ENCODE data around the gene CROCC2. TPM values are rescaled to one million over a fixed set of nuclear protein-coding genes. Genes with fewer than 3 reads are reported as not detected.

The CROCC2 gene
- total RNA-seq, 4 donors from 2014 or later = 0.10 TPM; not detected in 3

DNA sequence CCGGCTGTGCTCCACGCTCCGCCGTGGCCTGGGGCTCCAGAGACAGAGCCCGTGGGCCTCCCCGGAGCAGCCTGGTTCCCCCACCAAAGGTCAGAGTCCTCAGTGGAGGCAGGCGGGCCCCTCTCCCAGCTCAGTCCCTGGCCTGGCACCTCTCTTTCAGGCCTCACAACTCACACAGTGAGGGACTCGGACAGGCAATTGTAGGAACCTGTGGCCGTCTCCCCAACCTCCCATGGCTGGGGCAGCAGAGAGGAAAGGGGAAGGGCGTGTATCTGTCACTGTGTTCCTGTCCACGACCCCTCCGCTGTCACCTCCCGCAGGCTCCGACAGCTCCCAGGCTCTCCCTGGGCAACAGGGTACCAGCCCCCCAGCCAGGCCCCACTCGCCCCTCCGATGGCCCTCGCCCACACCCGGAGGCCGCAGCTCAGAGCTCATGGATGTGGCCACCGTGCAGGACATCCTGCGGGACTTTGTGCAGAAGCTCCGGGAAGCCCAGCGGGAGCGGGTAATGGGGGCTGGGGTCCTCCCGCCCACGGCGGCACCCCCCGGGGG is 59.8 kb downstream of the CROCC2 start:
- intact Hi-C loops (cut with DNase I; ENCODE audit: low total_unique reads) = no loop called here
- peak in 1 of 2 donors; percentile 82 for DNase-seq (ENCODE audit: low spot score in 2 of 2)
- TF ChIP-seq, protein P1, sequence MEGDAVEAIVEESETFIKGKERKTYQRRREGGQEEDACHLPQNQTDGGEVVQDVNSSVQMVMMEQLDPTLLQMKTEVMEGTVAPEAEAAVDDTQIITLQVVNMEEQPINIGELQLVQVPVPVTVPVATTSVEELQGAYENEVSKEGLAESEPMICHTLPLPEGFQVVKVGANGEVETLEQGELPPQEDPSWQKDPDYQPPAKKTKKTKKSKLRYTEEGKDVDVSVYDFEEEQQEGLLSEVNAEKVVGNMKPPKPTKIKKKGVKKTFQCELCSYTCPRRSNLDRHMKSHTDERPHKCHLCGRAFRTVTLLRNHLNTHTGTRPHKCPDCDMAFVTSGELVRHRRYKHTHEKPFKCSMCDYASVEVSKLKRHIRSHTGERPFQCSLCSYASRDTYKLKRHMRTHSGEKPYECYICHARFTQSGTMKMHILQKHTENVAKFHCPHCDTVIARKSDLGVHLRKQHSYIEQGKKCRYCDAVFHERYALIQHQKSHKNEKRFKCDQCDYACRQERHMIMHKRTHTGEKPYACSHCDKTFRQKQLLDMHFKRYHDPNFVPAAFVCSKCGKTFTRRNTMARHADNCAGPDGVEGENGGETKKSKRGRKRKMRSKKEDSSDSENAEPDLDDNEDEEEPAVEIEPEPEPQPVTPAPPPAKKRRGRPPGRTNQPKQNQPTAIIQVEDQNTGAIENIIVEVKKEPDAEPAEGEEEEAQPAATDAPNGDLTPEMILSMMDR (IDR thresholded peaks at IDR 0.05) = no peak
- no peak for TF ChIP-seq POLR2A (IDR thresholded peaks at IDR 0.05)
- no peak overlapping the region for H3K4me3 ChIP-seq (ENCODE audit: low read depth, poor library complexity, severe bottlenecking)
- 91 to 92% methylated on average over 12 to 20 of the region's 28 CpGs for WGBS, 2 donors

DNA sequence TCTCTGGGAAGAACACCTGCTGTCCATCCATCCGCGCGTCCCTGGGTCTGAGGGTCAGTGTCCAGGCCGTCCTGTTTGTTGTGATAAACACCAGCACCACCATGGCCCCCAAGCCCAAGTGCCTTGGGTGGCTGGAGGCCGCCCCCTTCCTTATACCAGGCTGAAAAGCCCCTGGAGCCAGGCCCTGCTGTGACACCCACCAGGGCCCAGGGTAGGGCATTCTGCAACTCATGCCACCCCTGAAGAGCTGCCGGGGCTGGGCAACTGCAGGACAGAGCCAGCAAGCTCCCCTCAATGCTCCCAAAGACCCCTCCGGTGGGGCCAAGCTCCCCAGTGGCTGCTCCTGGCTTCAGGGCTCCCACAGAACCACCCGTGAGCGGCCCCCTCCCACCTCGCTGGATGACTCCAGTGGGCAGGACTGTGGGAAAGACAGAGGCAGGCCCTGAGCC is 60.3 kb downstream of the CROCC2 start:
- TF ChIP-seq POLR2A (IDR thresholded peaks at IDR 0.05) = no peak
- TF ChIP-seq, protein P1 (IDR thresholded peaks at IDR 0.05) = no peak
- WGBS, 2 donors = 73 to 97% methylated on average over 6 to 8 of the region's 10 CpGs
- DNase-seq (ENCODE audit: low spot score in 2 of 2) = peak in 1 of 2 donors; percentile 83
- intact Hi-C loops (cut with DNase I; ENCODE audit: low total_unique reads) = no loop called here
- no peak overlapping the region for H3K4me3 ChIP-seq (ENCODE audit: low read depth, poor library complexity, severe bottlenecking)

DNA sequence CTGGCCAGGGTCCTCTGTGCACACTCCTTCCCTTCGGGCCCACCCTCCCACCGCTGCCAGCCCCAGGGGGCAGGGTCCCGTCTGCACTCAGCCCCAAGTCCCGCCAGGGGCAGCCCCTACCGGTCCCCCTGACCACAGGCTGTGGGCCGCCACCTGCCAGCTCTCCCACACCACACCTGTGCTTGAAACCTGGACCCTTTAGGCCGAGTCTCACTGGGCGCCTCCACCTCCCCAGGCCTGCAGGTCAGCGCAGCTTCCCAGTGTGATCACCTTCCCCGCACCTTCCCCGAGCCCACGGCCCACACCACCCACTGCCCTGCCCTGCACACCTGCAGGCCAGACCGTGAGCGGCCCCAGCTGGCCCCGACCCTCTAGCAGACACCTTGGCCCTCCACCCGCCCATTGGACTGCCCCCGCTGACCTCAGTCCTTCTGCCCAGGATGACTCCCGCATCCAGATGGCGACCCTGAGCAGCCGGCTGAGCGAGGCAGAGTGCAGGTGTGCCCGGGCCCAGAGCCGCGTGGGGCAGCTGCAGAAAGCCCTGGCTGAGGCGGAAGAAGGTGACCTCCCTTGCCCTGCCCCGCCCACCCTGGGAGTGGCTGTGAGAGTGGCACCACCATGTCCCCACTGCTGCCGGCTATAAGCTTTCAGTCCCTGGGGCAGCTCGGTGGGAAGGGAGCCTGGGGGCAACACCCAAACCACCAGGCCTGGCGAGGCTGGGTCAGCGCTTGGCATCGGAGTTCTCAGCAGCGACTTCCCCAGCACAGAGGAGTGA is 61.0 kb downstream of the CROCC2 start:
- no peak overlapping the region for H3K4me3 ChIP-seq (ENCODE audit: low read depth, poor library complexity, severe bottlenecking)
- TF ChIP-seq, protein P1 (IDR thresholded peaks at IDR 0.05) = no peak
- TF ChIP-seq POLR2A (IDR thresholded peaks at IDR 0.05) = no peak
- WGBS, 2 donors = 86 to 89% methylated on average over 19 to 32 of the region's 32 CpGs
- intact Hi-C loops (cut with DNase I; ENCODE audit: low total_unique reads) = no loop called here
- DNase-seq (ENCODE audit: low spot score in 2 of 2) = peak in 1 of 2 donors; percentile 82

DNA sequence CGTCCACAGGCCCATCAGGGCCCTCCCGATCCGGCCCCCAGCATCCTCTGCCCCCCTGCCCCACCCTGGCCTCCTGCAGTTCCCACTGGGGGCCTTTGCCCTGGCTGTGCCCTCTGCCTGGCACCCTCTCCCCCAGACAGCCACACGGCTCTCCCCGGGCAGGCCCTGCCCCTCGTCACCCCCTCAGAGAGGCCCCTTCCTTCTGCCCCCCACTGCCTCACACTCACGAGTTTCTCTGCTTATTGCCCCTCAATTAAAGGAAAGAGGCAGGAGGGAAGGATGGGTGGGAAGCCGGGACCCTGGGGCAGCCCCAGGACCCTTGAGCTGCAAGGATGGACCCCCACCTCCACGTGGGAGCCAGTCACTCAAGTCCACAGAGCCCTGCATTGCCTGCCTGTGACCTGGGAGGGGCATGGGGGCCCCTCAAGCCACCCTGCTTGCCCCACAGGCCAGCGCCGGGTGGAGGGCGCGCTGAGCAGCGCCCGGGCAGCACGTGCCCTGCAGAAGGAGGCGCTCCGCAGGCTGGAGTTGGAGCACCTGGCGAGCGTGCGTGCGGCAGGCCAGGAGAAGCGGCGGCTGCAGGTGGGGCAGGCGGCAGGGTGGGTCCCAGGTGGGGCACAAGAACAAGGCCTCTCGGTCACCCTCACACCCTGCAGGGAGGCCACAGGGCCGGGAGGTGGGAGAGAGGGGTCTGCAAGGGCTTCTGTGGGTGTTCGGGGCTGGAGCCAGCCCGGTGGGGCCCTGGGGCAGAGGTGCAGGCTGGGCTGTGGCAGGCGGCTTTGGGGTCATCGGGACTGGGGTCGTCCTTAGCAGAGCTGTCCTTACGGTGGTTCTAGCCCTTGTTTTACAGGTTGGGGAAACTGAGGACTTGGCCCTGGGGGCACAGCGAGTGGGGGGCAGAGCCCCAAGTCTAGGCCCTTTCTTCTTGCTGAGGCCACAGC is 61.8 kb downstream of the CROCC2 start:
- intact Hi-C loops (cut with DNase I; ENCODE audit: low total_unique reads) = loop anchor here (2.0 kb wide), 1 partner anchor 27 kb away; no protein-coding TSS in a partner anchor
- TF ChIP-seq, protein P1 (IDR thresholded peaks at IDR 0.05) = no peak
- no peak for TF ChIP-seq POLR2A (IDR thresholded peaks at IDR 0.05)
- H3K4me3 ChIP-seq (ENCODE audit: low read depth, poor library complexity, severe bottlenecking) = no peak overlapping the region
- WGBS, 2 donors = 92% methylated on average over 31 to 33 of the region's 34 CpGs
- DNase-seq (ENCODE audit: low spot score in 2 of 2) = no peak

DNA sequence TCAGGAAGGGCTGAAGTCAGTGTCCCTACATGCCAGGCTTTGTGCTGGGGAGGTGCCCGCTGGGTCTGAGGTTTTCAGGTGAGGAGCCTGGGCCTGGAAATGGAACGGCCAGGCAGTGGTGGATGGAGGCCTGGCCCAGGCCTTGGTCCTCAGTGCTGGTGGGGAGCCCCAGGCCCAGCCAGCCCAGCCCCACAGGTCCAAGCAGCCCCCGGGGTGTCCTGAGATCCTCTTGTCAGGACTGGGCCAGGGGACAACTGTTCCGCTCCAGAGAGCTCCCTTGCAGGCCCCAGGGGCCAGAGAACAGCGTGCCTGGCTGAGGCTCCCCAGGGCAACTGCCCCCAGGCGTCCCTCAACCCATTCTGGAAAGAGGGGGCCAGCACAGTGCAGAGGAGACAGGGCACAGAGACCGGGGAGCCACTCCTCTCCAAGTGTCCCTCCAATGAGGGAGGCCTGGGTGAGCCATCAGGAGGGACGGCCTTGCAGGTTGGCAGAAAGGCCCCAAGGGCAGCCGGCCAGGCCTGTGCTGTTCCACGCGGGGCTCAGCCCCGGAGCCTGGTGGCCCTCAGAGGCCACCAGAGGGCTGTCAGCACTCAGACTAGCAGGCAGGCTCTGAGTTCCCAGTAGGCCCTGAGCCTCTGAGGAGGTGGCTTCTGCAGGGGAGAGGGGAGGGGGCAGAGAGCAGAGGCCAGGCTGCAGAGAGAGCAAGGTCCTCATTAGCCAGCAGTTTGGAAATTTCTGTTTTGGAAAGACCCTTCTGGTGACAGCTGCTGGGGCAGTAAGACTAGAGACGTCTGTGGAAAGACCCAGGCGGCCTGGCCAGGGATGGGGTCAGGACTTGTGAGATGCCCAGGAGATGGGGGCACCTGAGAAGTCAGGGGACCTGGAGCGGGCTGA is 62.8 kb downstream of the CROCC2 start:
- no peak for TF ChIP-seq POLR2A (IDR thresholded peaks at IDR 0.05)
- TF ChIP-seq, protein P1 (IDR thresholded peaks at IDR 0.05) = no peak
- no peak overlapping the region for H3K4me3 ChIP-seq (ENCODE audit: low read depth, poor library complexity, severe bottlenecking)
- WGBS, 2 donors = 71 to 82% methylated on average over 13 to 14 of the region's 15 CpGs
- intact Hi-C loops (cut with DNase I; ENCODE audit: low total_unique reads) = loop anchor here (2.0 kb wide), 1 partner anchor 28 kb away; no protein-coding TSS in a partner anchor
- no peak for DNase-seq (ENCODE audit: low spot score in 2 of 2)

Measured in lower leg skin (tissue), 4 donors.